H1 (cell line): ENCODE results near the gene ZBTB20. TPM values are rescaled to one million over a fixed set of nuclear protein-coding genes. Genes with fewer than 3 reads are reported as not detected.

Experiments used
- CTCF ChIA-PET: fragments of 300-600 bp; sonication (Branson Sonifier 250); formaldehyde crosslinking; loops from one replicate; lab custom pipeline; 2021; ENCODE audit not compliant: partially characterized antibody; lab: Charles Lee
- POLR2A ChIA-PET: fragments of 300-600 bp; sonication (Branson Sonifier 250); formaldehyde crosslinking; loops from one replicate; lab custom pipeline; 2021; ENCODE audit warnings: inconsistent platforms; ENCODE audit not compliant: partially characterized antibody; lab: Charles Lee
- DNase-seq, 2 experiments: peaks; one replicate each; pipeline versions ENCODE4 v3.0.0 to v3.0.0-alpha.2; 2010 to 2022; ENCODE audit warnings: low spot score in 2 of 2, low read depth in 1 of 2, mixed read lengths in 1 of 2
- FAIRE-seq: peaks from 2 replicates; lab custom pipeline; 2011; peaks lifted over from hg19 to GRCh38; lab: Jason Lieb, UNC
- H2AFZ ChIP-seq: 2 replicates; pipeline ENCODE4 v1.8.1; 2012; ENCODE audit warnings: low read length, inconsistent platforms
- H2AK5ac ChIP-seq: 2 replicates; pipeline ENCODE4 v1.6.1; 2013; ENCODE audit warnings: low read depth, low read length
- H2BK120ac ChIP-seq: replicated peaks from 2 replicates; pipeline ENCODE3; 2013; ENCODE audit warnings: low read depth, low read length, inconsistent platforms
- H2BK12ac ChIP-seq: 2 replicates; pipeline ENCODE4 v1.6.1; 2013; ENCODE audit warnings: low read depth, low read length
- H2BK15ac ChIP-seq: 2 replicates; pipeline ENCODE4 v1.6.1; 2013; ENCODE audit warnings: low read length
- H2BK20ac ChIP-seq: 2 replicates; pipeline ENCODE4 v1.6.1; 2013; ENCODE audit warnings: low read length
- H2BK5ac ChIP-seq: 2 replicates; pipeline ENCODE4 v1.6.1; 2013; ENCODE audit warnings: low read depth, low read length
- H3K14ac ChIP-seq: 2 replicates; pipeline ENCODE4 v1.6.1; 2013; ENCODE audit warnings: inconsistent platforms; ENCODE audit not compliant: insufficient read length
- H3K18ac ChIP-seq: 2 replicates; pipeline ENCODE4 v1.6.1; 2013; ENCODE audit warnings: low read length; ENCODE audit errors: extremely low read depth
- H3K23ac ChIP-seq: 2 replicates; pipeline ENCODE4 v1.6.1; 2013; ENCODE audit warnings: inconsistent platforms; ENCODE audit not compliant: insufficient read length
- H3K23me2 ChIP-seq: 2 replicates; pipeline ENCODE4 v1.6.1; 2013; ENCODE audit warnings: low read depth, low read length
- H3K27ac ChIP-seq: 2 replicates; pipeline ENCODE4 v1.6.1; 2011; ENCODE audit warnings: low read depth, low read length, inconsistent platforms
- H3K27me3 ChIP-seq, 4 experiments: replicated peaks in 1 of 4; 1 replicate in 1 of 4; 2 replicates in 3 of 4; pipeline versions ENCODE4 v1.6.1 to v1.8.1; 2011 to 2013; ENCODE audit warnings: low read length in 3 of 4, mild to moderate bottlenecking in 3 of 4, inconsistent platforms in 2 of 4, mixed read lengths in 2 of 4, moderate library complexity in 1 of 4; ENCODE audit not compliant: control insufficient read depth in 3 of 4, insufficient read depth in 3 of 4; ENCODE audit errors: extremely low read depth in 1 of 4
- H3K36me3 ChIP-seq, 4 experiments: 2 replicates each; pipeline versions ENCODE4 v1.6.1 to v1.8.1; 2011 to 2013; ENCODE audit warnings: mild to moderate bottlenecking in 4 of 4, low read length in 3 of 4, moderate library complexity in 2 of 4, control low read depth in 1 of 4, inconsistent platforms in 1 of 4; ENCODE audit not compliant: insufficient read depth in 4 of 4, control insufficient read depth in 2 of 4
- H3K4ac ChIP-seq: replicated peaks from 2 replicates; pipeline ENCODE3; 2013; ENCODE audit warnings: low read length, low read depth, mixed read lengths, inconsistent platforms; ENCODE audit not compliant: insufficient read length
- H3K4me1 ChIP-seq, 4 experiments: replicated peaks in 1 of 4; 1 replicate in 1 of 4; 2 replicates in 3 of 4; pipeline versions ENCODE4 v1.6.1 to v1.8.1; 2011 to 2013; ENCODE audit warnings: low read length in 3 of 4, inconsistent platforms in 2 of 4, mixed read lengths in 1 of 4; ENCODE audit not compliant: insufficient read depth in 4 of 4, control insufficient read depth in 3 of 4
- H3K4me2 ChIP-seq, 2 experiments: 2 replicates each; pipeline versions ENCODE4 v1.6.1 to v1.8.1; 2011 to 2013; ENCODE audit warnings: low read depth in 2 of 2, low read length in 2 of 2, control low read depth in 1 of 2, inconsistent platforms in 1 of 2, mild to moderate bottlenecking in 1 of 2; ENCODE audit not compliant: insufficient read depth in 1 of 2
- H3K4me3 ChIP-seq, 4 experiments: fragments of 200-600, 300-600 bp in 1 of 4; sonication (generic), shearing (Covaris generic), sonication (Bioruptor Twin) in 1 of 4; 2 replicates each; pipeline versions ENCODE4 v1.5.1 to v1.8.1; 2011 to 2016; ENCODE audit warnings: low read length in 4 of 4, low read depth in 3 of 4, control low read depth in 2 of 4, inconsistent platforms in 2 of 4, mild to moderate bottlenecking in 2 of 4, mixed read lengths in 1 of 4, moderate library complexity in 1 of 4; ENCODE audit not compliant: insufficient read depth in 2 of 4; ENCODE audit errors: extremely low read depth in 1 of 4
- H3K56ac ChIP-seq: replicated peaks from 2 replicates; pipeline ENCODE3; 2013; ENCODE audit warnings: low read depth, mild to moderate bottlenecking, mixed read lengths, low read length, inconsistent platforms; ENCODE audit not compliant: insufficient read length
- H3K79me1 ChIP-seq: 2 replicates; pipeline ENCODE4 v1.6.1; 2013; ENCODE audit warnings: low read depth, low read length, control low read depth
- H3K79me2 ChIP-seq, 2 experiments: 2 replicates each; pipeline versions ENCODE4 v1.6.1 to v1.8.1; 2012 to 2013; ENCODE audit warnings: low read length in 2 of 2, mild to moderate bottlenecking in 2 of 2, inconsistent platforms in 1 of 2; ENCODE audit not compliant: insufficient read depth in 2 of 2, control insufficient read depth in 1 of 2
- H3K9ac ChIP-seq, 4 experiments: replicated peaks in 1 of 4; 1 replicate in 1 of 4; 2 replicates in 3 of 4; pipeline versions ENCODE4 v1.6.1 to v1.8.1; 2011 to 2013; ENCODE audit warnings: low read depth in 3 of 4, low read length in 3 of 4, control low read depth in 2 of 4, mild to moderate bottlenecking in 2 of 4, moderate library complexity in 2 of 4, inconsistent platforms in 1 of 4; ENCODE audit errors: extremely low read depth in 1 of 4
- H3K9me3 ChIP-seq, 2 experiments: 2 replicates each; pipeline versions ENCODE4 v1.6.1 to v1.8.1; 2012 to 2013; ENCODE audit warnings: mild to moderate bottlenecking in 2 of 2, moderate library complexity in 2 of 2, control low read depth in 1 of 2, inconsistent platforms in 1 of 2, low read depth in 1 of 2, low read length in 1 of 2, mixed read lengths in 1 of 2; ENCODE audit not compliant: insufficient read depth in 2 of 2
- H4K20me1 ChIP-seq, 2 experiments: replicated peaks in 1 of 2; 2 replicates each; pipeline versions ENCODE3 to v1.8.1; 2011 to 2013; ENCODE audit warnings: inconsistent platforms in 2 of 2, low read length in 2 of 2, mild to moderate bottlenecking in 1 of 2; ENCODE audit not compliant: insufficient read depth in 2 of 2, control insufficient read depth in 1 of 2
- H4K5ac ChIP-seq: 2 replicates; pipeline ENCODE4 v1.6.1; 2013; ENCODE audit warnings: low read length, low read depth, mixed read lengths, inconsistent platforms; ENCODE audit not compliant: insufficient read length
- H4K8ac ChIP-seq: 2 replicates; pipeline ENCODE4 v1.8.0; 2013; ENCODE audit warnings: mild to moderate bottlenecking, moderate library complexity, low read length, inconsistent platforms; ENCODE audit not compliant: insufficient read depth; ENCODE audit errors: extremely low read depth
- H4K91ac ChIP-seq: replicated peaks from 2 replicates; pipeline ENCODE3; 2013; ENCODE audit warnings: low read length, mixed read lengths, inconsistent platforms; ENCODE audit not compliant: insufficient read length
- BACH1 ChIP-seq: IDR thresholded peaks from 2 replicates; pipeline ENCODE4 v1.6.1; 2012; ENCODE audit warnings: low read length, improper control_type of control experiment
- BCL11A ChIP-seq, 2 experiments: IDR thresholded peaks; one replicate each; pipeline ENCODE4 v1.6.1; 2011; ENCODE audit warnings: low read depth in 2 of 2, low read length in 2 of 2, mild to moderate bottlenecking in 2 of 2
- FOSL1 ChIP-seq: IDR thresholded peaks from 2 replicates; pipeline ENCODE4 v1.6.1; 2011; ENCODE audit warnings: mild to moderate bottlenecking, low read depth, low read length, moderate library complexity; ENCODE audit not compliant: insufficient read depth
- KDM5A ChIP-seq: fragments of 200-600 bp; IDR thresholded peaks from 2 replicates; pipeline ENCODE4 v1.7.1; 2012; ENCODE audit warnings: mild to moderate bottlenecking, low read length, inconsistent platforms, mixed read lengths
- NRF1 ChIP-seq: IDR thresholded peaks from 2 replicates; pipeline ENCODE4 v1.6.1; 2011; ENCODE audit warnings: mild to moderate bottlenecking, low read depth, low read length, improper control_type of control experiment
- PHF8 ChIP-seq: fragments of 200-600 bp; sonication (generic); conservative IDR thresholded peaks from 2 replicates; pipeline ENCODE4 v1.7.1; 2012; ENCODE audit warnings: low read depth, mild to moderate bottlenecking, inconsistent platforms, low read length, moderate library complexity
- RAD21 ChIP-seq, 2 experiments: IDR thresholded peaks in 1 of 2; conservative IDR thresholded peaks in 1 of 2; 2 replicates each; pipeline ENCODE4 v1.6.1; 2011; ENCODE audit warnings: low read depth in 2 of 2, low read length in 2 of 2, improper control_type of control experiment in 1 of 2, inconsistent platforms in 1 of 2, mild to moderate bottlenecking in 1 of 2, moderate library complexity in 1 of 2
- SAP30 ChIP-seq: fragments of 300-600 bp; sonication (generic); IDR thresholded peaks from 2 replicates; pipeline ENCODE4 v1.7.1; 2012; ENCODE audit warnings: low read length, moderate library complexity, mild to moderate bottlenecking, inconsistent platforms; ENCODE audit not compliant: insufficient read depth, insufficient replicate concordance
- SIN3A ChIP-seq, 2 experiments: IDR thresholded peaks in 1 of 2; conservative IDR thresholded peaks in 1 of 2; 2 replicates each; pipeline ENCODE4 v1.6.1; 2011 to 2012; ENCODE audit warnings: low read length in 2 of 2, improper control_type of control experiment in 1 of 2, low read depth in 1 of 2, mild to moderate bottlenecking in 1 of 2
- SP2 ChIP-seq: IDR thresholded peaks from 2 replicates; pipeline ENCODE4 v1.6.1; 2012; ENCODE audit warnings: mild to moderate bottlenecking, low read length, inconsistent platforms
- SP4 ChIP-seq: IDR thresholded peaks from 2 replicates; pipeline ENCODE4 v1.6.1; 2012; ENCODE audit warnings: low read length, inconsistent platforms
- SUZ12 ChIP-seq: fragments of 200-600 bp; sonication (generic); IDR thresholded peaks from 2 replicates; pipeline ENCODE4 v1.6.1; 2012; ENCODE audit warnings: mild to moderate bottlenecking, inconsistent platforms, low read length, moderate library complexity, mixed read lengths
- WGBS, 2 experiments: shearing (Covaris generic) in 1 of 2; methylation state at CpG; one replicate each; pipeline versions ENCODE4 v1.1.6 to v1.1.7; 2013 to 2015; ENCODE audit warnings: low lambda C conversion rate in 2 of 2, mixed read lengths in 2 of 2, inconsistent platforms in 1 of 2, low coverage in 1 of 2, missing lambda C conversion rate in 1 of 2; ENCODE audit not compliant: insufficient replicate concordance in 2 of 2, insufficient coverage in 1 of 2, insufficient read length in 1 of 2; ENCODE audit errors: extremely low coverage in 1 of 2, missing lambda C conversion rate in 1 of 2; 5-methylcytosine and 5-hydroxymethylcytosine counted together
- polyA plus RNA-seq, 7 experiments: library from polyadenylated mRNA; depleted of rRNA in 3 of 7; stranded (reverse) in 5 of 7; unstranded in 2 of 7; fragments of >200 nt in 5 of 7; fragments of 200-250 nt in 2 of 7; gene quantifications; 1 replicate in 5 of 7; 2 replicates in 1 of 7; 4 replicates in 1 of 7; pipeline versions ENCODE4 v1.2.1 to v1.2.3, GENCODE V29; 2011 to 2013; ENCODE audit warnings: missing spikeins in 2 of 7, mixed read lengths in 2 of 7
- total RNA-seq: library from RNA; stranded (reverse); fragmentation: NEBNext Ultra II Directional; extraction: Animal tissue kit (Norgen Biotek cat#: 25700); gene quantifications from 2 replicates; pipeline ENCODE4 v1.2.1, GENCODE V29; 2021

ZBTB20 gene
- total and polyA plus RNA-seq, 2 of the 8 experiments (the other 6 are each of a cell fraction or from before 2014, with no cell fraction given) = 0.35 to 1.3 TPM

GRCh38 chr3:114313426-114313825, 833.7 kb downstream of the ZBTB20 start:
- Histone ChIP-seq H4K8ac (no peak overlapping the region), H3K4me2 (no peak overlapping the region), H3K18ac (no peak overlapping the region), H2BK15ac (no peak overlapping the region), H3K4me3 (no peak overlapping the region), H3K14ac (no peak overlapping the region), H3K56ac (no peak overlapping the region), H3K23ac (no peak overlapping the region), H4K5ac (no peak overlapping the region), H3K27me3 (no peaks in the 10 kb centered on the region), H2AFZ (no peak overlapping the region), H4K20me1 (no peaks in the 10 kb centered on the region), H3K79me2 (no peaks in the 10 kb centered on the region), H2AK5ac (no peak overlapping the region), H3K4me1 (peaks cover 2 to 4% (median 3%) of the 10 kb centered on the region in 4 experiments; a peak in 4 of 7 replicates), H3K27ac (no peak overlapping the region), H3K9me3 (no peaks in the 10 kb centered on the region), H3K4ac (no peak overlapping the region), H2BK12ac (no peak overlapping the region), H2BK120ac (no peak overlapping the region), H4K91ac (no peak overlapping the region), H3K36me3 (no peaks in the 10 kb centered on the region), H3K9ac (no peak overlapping the region), H2BK20ac (no peak overlapping the region), H3K23me2 (no peaks in the 10 kb centered on the region), H3K79me1 (no peaks in the 10 kb centered on the region), H2BK5ac (no peak overlapping the region)
- 82% methylated on average over 2 of the region's 2 CpGs; no CpG with 5 or more reads in 1 of the 2 experiments for WGBS, 2 experiments
- DNase-seq (no peak), FAIRE-seq (no peak)
- POLR2A ChIA-PET = no interaction called here
- CTCF ChIA-PET = interaction anchor here (0.6 to 4.1 kb wide), 5 partner anchors 13 to 773 kb away, joined by 3 to 15 read pairs (median 4); no protein-coding TSS in a partner anchor
- TF ChIP-seq SP4 (no peak), KDM5A (no peak), BACH1 (no peak), SIN3A (conservative IDR thresholded peaks at IDR 0.05 in 1 of 2, IDR thresholded peaks at IDR 0.05 in 1 of 2; ENCODE audit: low read depth in 1 of 2, low read length in 2 of 2) (no peak), SAP30 (no peak), RAD21 (IDR thresholded peaks at IDR 0.05 in 1 of 2, conservative IDR thresholded peaks at IDR 0.05 in 1 of 2; ENCODE audit: low read depth in 2 of 2, low read length in 2 of 2) (no peak), NRF1 (no peak), BCL11A (IDR thresholded peaks at IDR 0.05; ENCODE audit: low read depth in 2 of 2, low read length in 2 of 2) (no peak), FOSL1 (no peak), SUZ12 (no peak), SP2 (no peak), PHF8 (no peak)
